SK-N-SH treated with all-trans-retinoic acid at 6 μM for 48 hours (cell line): ENCODE data around the gene COL4A2.

Experiments
- ATAC-seq: fragments of 200-7000 bp; cut with Tn5 transposase; 3 replicates; pipeline ENCODE4 v1.9.1; 2020; ENCODE audit warnings: mild to moderate bottlenecking, moderate library complexity
- ARNTL ChIP-seq: fragments of 450-650 bp; formaldehyde crosslinking; IDR thresholded peaks from 2 replicates; pipeline ENCODE4 v1.5.0; 2020; ENCODE audit warnings: low read depth, mild to moderate bottlenecking, moderate library complexity, borderline replicate concordance
- BACH2 ChIP-seq: fragments of 250-450 bp; sonication (Bioruptor Pico); IDR thresholded peaks from 2 replicates; pipeline ENCODE4 v1.9.0; 2021; ENCODE audit warnings: mild to moderate bottlenecking, borderline replicate concordance
- CSDC2 ChIP-seq: fragments of 250-450 bp; sonication (Bioruptor Pico); IDR thresholded peaks from 2 replicates; pipeline ENCODE4 v1.5.0; 2020; ENCODE audit warnings: mild to moderate bottlenecking, moderate library complexity
- ESRRG ChIP-seq: fragments of 250-450 bp; sonication (Bioruptor Pico); IDR thresholded peaks from 2 replicates; pipeline ENCODE4 v1.6.1; 2021; ENCODE audit warnings: mild to moderate bottlenecking
- GLIS3 ChIP-seq: fragments of 250-450 bp; sonication (Bioruptor Pico); IDR thresholded peaks from 2 replicates; pipeline ENCODE4 v1.5.0; 2020; ENCODE audit warnings: mild to moderate bottlenecking, moderate library complexity
- ISL1 ChIP-seq: fragments of 250-450 bp; sonication (Bioruptor Pico); IDR thresholded peaks from 2 replicates; pipeline ENCODE4 v2.1.2; 2022; ENCODE audit warnings: mild to moderate bottlenecking, moderate library complexity
- OSR1 ChIP-seq: fragments of 250-450 bp; sonication (Bioruptor Pico); IDR thresholded peaks from 2 replicates; pipeline ENCODE4 v1.8.0; 2022; ENCODE audit warnings: moderate library complexity, mild to moderate bottlenecking, inconsistent platforms
- PPARA ChIP-seq: fragments of 250-450 bp; sonication (Bioruptor Pico); IDR thresholded peaks from 2 replicates; pipeline ENCODE4 v1.5.0; 2020; ENCODE audit warnings: mild to moderate bottlenecking, borderline replicate concordance
- SNAI2 ChIP-seq: fragments of 250-450 bp; sonication (Bioruptor Pico); IDR thresholded peaks from 2 replicates; pipeline ENCODE4 v1.5.0; 2020; ENCODE audit warnings: mild to moderate bottlenecking, moderate library complexity
- TCF4 ChIP-seq: fragments of 250-450 bp; sonication (Bioruptor Pico); IDR thresholded peaks from 2 replicates; pipeline ENCODE4 v1.8.0; 2021; ENCODE audit warnings: mild to moderate bottlenecking, moderate library complexity, borderline replicate concordance
- TOX ChIP-seq: fragments of 250-450 bp; sonication (Bioruptor Pico); IDR thresholded peaks from 2 replicates; pipeline ENCODE4 v1.8.0; 2021; ENCODE audit warnings: mild to moderate bottlenecking, moderate library complexity, borderline replicate concordance
- ZC3H10 ChIP-seq: fragments of 250-450 bp; sonication (Bioruptor Pico); IDR thresholded peaks from 2 replicates; pipeline ENCODE4 v1.5.1; 2021; ENCODE audit warnings: mild to moderate bottlenecking, moderate library complexity
- ZFP3 ChIP-seq: fragments of 250-450 bp; sonication (Bioruptor Pico); IDR thresholded peaks from 2 replicates; pipeline ENCODE4 v1.5.0; 2020; ENCODE audit warnings: mild to moderate bottlenecking, moderate library complexity
- ZFP30 ChIP-seq: fragments of 450-650 bp; formaldehyde crosslinking; IDR thresholded peaks from 2 replicates; pipeline ENCODE4 v1.5.0; 2022; ENCODE audit warnings: mild to moderate bottlenecking, moderate library complexity
- ZNF565 ChIP-seq: fragments of 450-650 bp; formaldehyde crosslinking; conservative IDR thresholded peaks from 2 replicates; pipeline ENCODE4 v1.5.0; 2020; ENCODE audit warnings: low read depth, mild to moderate bottlenecking, moderate library complexity
- ZNF8 ChIP-seq: fragments of 450-650 bp; formaldehyde crosslinking; IDR thresholded peaks from 2 replicates; pipeline ENCODE4 v1.5.0; 2020; ENCODE audit warnings: mild to moderate bottlenecking, moderate library complexity
- TF ChIP-seq, protein P1 (sequence below): fragments of 250-450 bp; sonication (Bioruptor Pico); IDR thresholded peaks from 2 replicates; pipeline ENCODE4 v1.5.0; 2020; ENCODE audit warnings: mild to moderate bottlenecking, moderate library complexity
- TF ChIP-seq, protein P2 (sequence below): fragments of 250-450 bp; sonication (Bioruptor Pico); IDR thresholded peaks from 2 replicates; pipeline ENCODE4 v1.8.0; 2021; ENCODE audit warnings: low read depth, mild to moderate bottlenecking, moderate library complexity, borderline replicate concordance
- TF ChIP-seq, protein P3 (sequence below): fragments of 250-450 bp; sonication (Bioruptor Pico); IDR thresholded peaks from 2 replicates; pipeline ENCODE4 v1.5.1; 2021; ENCODE audit warnings: mild to moderate bottlenecking, moderate library complexity
- TF ChIP-seq, protein P4 (sequence below): fragments of 250-450 bp; sonication (Bioruptor Pico); IDR thresholded peaks from 2 replicates; pipeline ENCODE4 v1.5.1; 2020; ENCODE audit warnings: low read depth, mild to moderate bottlenecking, moderate library complexity
- TF ChIP-seq, protein P5 (sequence below): fragments of 250-450 bp; sonication (Bioruptor Pico); IDR thresholded peaks from 2 replicates; pipeline ENCODE4 v1.8.0; 2020; ENCODE audit warnings: mild to moderate bottlenecking, moderate library complexity, borderline replicate concordance

The COL4A2 gene

DNA sequence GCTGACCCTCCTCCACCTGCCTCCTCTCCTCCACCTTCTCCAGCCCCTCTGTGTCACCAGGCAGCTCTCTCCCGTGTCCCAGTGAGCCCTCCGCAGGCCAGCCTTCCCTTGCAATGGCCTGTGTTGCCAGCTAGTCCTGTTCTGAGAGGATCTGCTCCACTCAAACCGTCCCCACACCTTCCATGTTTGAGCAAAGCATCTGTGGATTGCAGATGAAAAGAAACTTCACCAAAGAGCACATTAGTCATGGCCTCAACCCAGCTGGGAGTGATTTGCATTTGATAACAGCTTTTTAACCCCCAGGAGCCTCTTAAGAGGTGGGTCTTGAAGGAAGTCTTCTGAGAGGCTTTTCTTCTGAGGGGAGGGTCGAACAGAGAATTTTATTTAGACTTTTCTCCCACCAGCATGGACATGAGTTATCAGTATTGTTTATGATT lies 72.8 kb downstream of the COL4A2 start:
- ATAC-seq = no peak
- TF ChIP-seq OSR1 (CRISPR knock-in tag) = no peak
- no peak for TF ChIP-seq SNAI2 (CRISPR knock-in tag)
- no peak for TF ChIP-seq ZFP3 (CRISPR knock-in tag)
- TF ChIP-seq, protein P1, sequence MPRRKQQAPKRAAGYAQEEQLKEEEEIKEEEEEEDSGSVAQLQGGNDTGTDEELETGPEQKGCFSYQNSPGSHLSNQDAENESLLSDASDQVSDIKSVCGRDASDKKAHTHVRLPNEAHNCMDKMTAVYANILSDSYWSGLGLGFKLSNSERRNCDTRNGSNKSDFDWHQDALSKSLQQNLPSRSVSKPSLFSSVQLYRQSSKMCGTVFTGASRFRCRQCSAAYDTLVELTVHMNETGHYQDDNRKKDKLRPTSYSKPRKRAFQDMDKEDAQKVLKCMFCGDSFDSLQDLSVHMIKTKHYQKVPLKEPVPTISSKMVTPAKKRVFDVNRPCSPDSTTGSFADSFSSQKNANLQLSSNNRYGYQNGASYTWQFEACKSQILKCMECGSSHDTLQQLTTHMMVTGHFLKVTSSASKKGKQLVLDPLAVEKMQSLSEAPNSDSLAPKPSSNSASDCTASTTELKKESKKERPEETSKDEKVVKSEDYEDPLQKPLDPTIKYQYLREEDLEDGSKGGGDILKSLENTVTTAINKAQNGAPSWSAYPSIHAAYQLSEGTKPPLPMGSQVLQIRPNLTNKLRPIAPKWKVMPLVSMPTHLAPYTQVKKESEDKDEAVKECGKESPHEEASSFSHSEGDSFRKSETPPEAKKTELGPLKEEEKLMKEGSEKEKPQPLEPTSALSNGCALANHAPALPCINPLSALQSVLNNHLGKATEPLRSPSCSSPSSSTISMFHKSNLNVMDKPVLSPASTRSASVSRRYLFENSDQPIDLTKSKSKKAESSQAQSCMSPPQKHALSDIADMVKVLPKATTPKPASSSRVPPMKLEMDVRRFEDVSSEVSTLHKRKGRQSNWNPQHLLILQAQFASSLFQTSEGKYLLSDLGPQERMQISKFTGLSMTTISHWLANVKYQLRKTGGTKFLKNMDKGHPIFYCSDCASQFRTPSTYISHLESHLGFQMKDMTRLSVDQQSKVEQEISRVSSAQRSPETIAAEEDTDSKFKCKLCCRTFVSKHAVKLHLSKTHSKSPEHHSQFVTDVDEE = no peak
- TF ChIP-seq, protein P2, sequence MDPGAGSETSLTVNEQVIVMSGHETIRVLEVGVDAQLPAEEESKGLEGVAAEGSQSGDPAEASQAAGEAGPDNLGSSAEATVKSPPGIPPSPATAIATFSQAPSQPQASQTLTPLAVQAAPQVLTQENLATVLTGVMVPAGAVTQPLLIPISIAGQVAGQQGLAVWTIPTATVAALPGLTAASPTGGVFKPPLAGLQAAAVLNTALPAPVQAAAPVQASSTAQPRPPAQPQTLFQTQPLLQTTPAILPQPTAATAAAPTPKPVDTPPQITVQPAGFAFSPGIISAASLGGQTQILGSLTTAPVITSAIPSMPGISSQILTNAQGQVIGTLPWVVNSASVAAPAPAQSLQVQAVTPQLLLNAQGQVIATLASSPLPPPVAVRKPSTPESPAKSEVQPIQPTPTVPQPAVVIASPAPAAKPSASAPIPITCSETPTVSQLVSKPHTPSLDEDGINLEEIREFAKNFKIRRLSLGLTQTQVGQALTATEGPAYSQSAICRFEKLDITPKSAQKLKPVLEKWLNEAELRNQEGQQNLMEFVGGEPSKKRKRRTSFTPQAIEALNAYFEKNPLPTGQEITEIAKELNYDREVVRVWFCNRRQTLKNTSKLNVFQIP (CRISPR knock-in tag) = no peak
- no peak for TF ChIP-seq BACH2
- no peak for TF ChIP-seq ISL1 (CRISPR knock-in tag)
- no peak for TF ChIP-seq ZFP30 (CRISPR knock-in tag)
- TF ChIP-seq GLIS3 (CRISPR knock-in tag) = no peak
- TF ChIP-seq ESRRG (CRISPR knock-in tag) = no peak

DNA sequence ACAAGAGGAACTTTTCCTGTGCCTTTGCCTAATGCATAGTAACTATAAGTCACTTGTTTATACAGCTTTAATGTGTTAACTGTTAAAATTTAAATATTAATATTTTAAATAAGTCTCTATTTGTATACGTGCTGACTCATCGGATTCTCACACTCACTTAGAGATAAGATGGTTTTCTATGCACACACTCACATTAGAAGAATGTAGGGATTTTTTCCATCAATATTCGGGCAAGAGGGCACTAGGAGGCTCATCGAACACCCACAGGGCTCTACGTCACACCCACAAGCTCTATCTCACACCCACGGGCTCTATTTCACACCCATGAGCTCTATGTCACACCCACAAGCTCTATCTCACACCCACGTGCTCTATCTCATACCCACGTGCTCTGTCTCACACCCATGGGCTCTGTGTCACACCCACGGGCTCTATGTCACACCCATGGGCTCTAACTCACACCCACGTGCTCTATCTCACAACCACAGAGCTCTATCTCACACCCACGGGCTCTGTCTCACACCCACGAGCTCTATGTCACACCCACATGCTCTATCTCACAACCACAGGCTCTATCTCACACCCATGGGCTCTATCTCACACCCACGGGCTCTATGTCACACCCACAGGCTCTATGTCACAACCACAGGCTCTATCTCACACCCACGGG lies 73.4 kb downstream of the COL4A2 start:
- no peak for ATAC-seq
- TF ChIP-seq BACH2 (no peak), OSR1 (CRISPR knock-in tag) (no peak), ISL1 (CRISPR knock-in tag) (no peak)
- TF ChIP-seq, protein P3, sequence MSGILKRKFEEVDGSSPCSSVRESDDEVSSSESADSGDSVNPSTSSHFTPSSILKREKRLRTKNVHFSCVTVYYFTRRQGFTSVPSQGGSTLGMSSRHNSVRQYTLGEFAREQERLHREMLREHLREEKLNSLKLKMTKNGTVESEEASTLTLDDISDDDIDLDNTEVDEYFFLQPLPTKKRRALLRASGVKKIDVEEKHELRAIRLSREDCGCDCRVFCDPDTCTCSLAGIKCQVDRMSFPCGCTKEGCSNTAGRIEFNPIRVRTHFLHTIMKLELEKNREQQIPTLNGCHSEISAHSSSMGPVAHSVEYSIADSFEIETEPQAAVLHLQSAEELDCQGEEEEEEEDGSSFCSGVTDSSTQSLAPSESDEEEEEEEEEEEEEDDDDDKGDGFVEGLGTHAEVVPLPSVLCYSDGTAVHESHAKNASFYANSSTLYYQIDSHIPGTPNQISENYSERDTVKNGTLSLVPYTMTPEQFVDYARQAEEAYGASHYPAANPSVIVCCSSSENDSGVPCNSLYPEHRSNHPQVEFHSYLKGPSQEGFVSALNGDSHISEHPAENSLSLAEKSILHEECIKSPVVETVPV = no peak

DNA sequence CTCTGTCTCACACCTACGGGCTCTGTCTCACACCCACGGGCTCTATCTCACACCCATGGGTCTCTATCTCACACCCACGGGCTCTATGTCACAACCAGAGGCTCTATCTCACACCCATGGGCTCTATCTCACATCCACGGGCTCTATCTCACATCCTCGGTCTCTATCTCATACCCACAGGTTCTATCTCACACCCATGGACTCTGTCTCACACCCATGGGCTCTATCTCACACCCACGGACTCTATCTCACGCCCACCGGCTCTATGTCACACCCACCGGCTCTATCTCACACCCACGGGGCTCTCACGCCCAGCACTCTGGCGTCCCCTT lies 73.9 kb downstream of the COL4A2 start:
- TF ChIP-seq ZC3H10 (no peak), ZFP3 (CRISPR knock-in tag) (no peak), CSDC2 (no peak), ARNTL (CRISPR knock-in tag) (no peak), SNAI2 (CRISPR knock-in tag) (no peak)
- ATAC-seq = no peak

DNA sequence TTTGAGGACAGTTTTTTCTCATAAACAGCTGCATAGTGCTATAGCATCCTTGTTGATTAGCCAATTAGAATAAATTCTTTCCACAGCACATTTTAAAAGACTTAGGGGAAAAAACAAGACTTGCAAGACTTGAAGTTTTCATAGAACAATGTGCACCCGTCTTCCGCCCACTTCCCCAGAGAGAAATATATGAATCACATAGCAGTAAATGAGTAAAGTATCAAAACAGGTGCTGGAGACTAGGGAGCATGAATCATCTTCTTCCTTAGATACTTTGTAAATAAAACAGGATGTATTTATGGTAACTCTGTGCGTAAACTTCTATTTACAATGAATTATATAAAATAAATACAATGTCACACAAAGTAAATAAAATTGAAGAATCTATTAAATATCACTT lies 75.1 kb downstream of the COL4A2 start:
- no peak for TF ChIP-seq ESRRG (CRISPR knock-in tag)
- no peak for TF ChIP-seq ZFP3 (CRISPR knock-in tag)
- TF ChIP-seq ZFP30 (CRISPR knock-in tag) = no peak
- no peak for TF ChIP-seq SNAI2 (CRISPR knock-in tag)
- TF ChIP-seq GLIS3 (CRISPR knock-in tag) = no peak
- TF ChIP-seq, protein P4, sequence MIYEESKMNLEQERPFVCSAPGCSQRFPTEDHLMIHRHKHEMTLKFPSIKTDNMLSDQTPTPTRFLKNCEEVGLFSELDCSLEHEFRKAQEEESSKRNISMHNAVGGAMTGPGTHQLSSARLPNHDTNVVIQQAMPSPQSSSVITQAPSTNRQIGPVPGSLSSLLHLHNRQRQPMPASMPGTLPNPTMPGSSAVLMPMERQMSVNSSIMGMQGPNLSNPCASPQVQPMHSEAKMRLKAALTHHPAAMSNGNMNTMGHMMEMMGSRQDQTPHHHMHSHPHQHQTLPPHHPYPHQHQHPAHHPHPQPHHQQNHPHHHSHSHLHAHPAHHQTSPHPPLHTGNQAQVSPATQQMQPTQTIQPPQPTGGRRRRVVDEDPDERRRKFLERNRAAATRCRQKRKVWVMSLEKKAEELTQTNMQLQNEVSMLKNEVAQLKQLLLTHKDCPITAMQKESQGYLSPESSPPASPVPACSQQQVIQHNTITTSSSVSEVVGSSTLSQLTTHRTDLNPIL (CRISPR knock-in tag) = no peak
- TF ChIP-seq, protein P3 = no peak
- no peak for TF ChIP-seq TOX (CRISPR knock-in tag)
- TF ChIP-seq TCF4 = no peak
- TF ChIP-seq, protein P1 = no peak
- no peak for TF ChIP-seq CSDC2
- TF ChIP-seq ISL1 (CRISPR knock-in tag) = no peak
- TF ChIP-seq, protein P5, sequence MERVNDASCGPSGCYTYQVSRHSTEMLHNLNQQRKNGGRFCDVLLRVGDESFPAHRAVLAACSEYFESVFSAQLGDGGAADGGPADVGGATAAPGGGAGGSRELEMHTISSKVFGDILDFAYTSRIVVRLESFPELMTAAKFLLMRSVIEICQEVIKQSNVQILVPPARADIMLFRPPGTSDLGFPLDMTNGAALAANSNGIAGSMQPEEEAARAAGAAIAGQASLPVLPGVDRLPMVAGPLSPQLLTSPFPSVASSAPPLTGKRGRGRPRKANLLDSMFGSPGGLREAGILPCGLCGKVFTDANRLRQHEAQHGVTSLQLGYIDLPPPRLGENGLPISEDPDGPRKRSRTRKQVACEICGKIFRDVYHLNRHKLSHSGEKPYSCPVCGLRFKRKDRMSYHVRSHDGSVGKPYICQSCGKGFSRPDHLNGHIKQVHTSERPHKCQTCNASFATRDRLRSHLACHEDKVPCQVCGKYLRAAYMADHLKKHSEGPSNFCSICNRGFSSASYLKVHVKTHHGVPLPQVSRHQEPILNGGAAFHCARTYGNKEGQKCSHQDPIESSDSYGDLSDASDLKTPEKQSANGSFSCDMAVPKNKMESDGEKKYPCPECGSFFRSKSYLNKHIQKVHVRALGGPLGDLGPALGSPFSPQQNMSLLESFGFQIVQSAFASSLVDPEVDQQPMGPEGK (CRISPR knock-in tag) = no peak
- TF ChIP-seq PPARA = no peak
- no peak for TF ChIP-seq ZNF8 (CRISPR knock-in tag)
- TF ChIP-seq ARNTL (CRISPR knock-in tag) = no peak
- TF ChIP-seq ZNF565 (CRISPR knock-in tag) = no peak
- no peak for TF ChIP-seq BACH2
- no peak for ATAC-seq
